Mesendoderm (in vitro differentiated cells): Measurements from ENCODE around the gene TAF1B.

Experiments
- DNase-seq: peaks from one replicate; pipeline ENCODE4 v3.0.0; 2013
- H2AK5ac ChIP-seq: 2 replicates; pipeline ENCODE4 v1.6.1; 2013; ENCODE audit warnings: low read length, inconsistent platforms
- H2BK120ac ChIP-seq: 2 replicates; pipeline ENCODE4 v1.6.1; 2013; ENCODE audit warnings: low read depth, mild to moderate bottlenecking, low read length, moderate library complexity, mixed read lengths
- H2BK15ac ChIP-seq: replicated peaks from 2 replicates; pipeline ENCODE4 v1.6.1; 2013; ENCODE audit warnings: low read depth, mild to moderate bottlenecking, moderate library complexity
- H2BK5ac ChIP-seq: 2 replicates; pipeline ENCODE4 v1.6.1; 2013; ENCODE audit warnings: low read length, inconsistent platforms
- H3K18ac ChIP-seq: 2 replicates; pipeline ENCODE4 v1.6.1; 2013; ENCODE audit warnings: mild to moderate bottlenecking, low read length, mixed read lengths
- H3K23ac ChIP-seq: one replicate; pipeline ENCODE4 v1.6.1; 2013; ENCODE audit warnings: low read length
- H3K27ac ChIP-seq: 2 replicates; pipeline ENCODE4 v1.5.1; 2013; ENCODE audit warnings: low read depth, mild to moderate bottlenecking, inconsistent platforms, low read length, moderate library complexity
- H3K27me3 ChIP-seq: 2 replicates; pipeline ENCODE4 v1.6.1; 2013; ENCODE audit warnings: low read length, control low read depth, mild to moderate bottlenecking, inconsistent platforms; ENCODE audit not compliant: insufficient read depth, poor library complexity
- H3K36me3 ChIP-seq: 2 replicates; pipeline ENCODE4 v1.6.1; 2013; ENCODE audit warnings: low read length, inconsistent platforms; ENCODE audit not compliant: control insufficient read depth, insufficient read depth
- H3K4ac ChIP-seq: one replicate; pipeline ENCODE4 v1.6.1; 2013; ENCODE audit warnings: low read depth, mild to moderate bottlenecking, low read length, moderate library complexity
- H3K4me1 ChIP-seq: 2 replicates; pipeline ENCODE4 v1.6.1; 2013; ENCODE audit warnings: low read depth, low read length, inconsistent platforms; ENCODE audit not compliant: control insufficient read depth
- H3K4me2 ChIP-seq: 2 replicates; pipeline ENCODE4 v1.6.1; 2013; ENCODE audit warnings: low read length
- H3K4me3 ChIP-seq: 2 replicates; pipeline ENCODE4 v1.5.1; 2013; ENCODE audit warnings: mild to moderate bottlenecking, low read length
- H3K56ac ChIP-seq: one replicate; pipeline ENCODE4 v1.6.1; 2013; ENCODE audit warnings: low read length
- H3K79me1 ChIP-seq: 2 replicates; pipeline ENCODE4 v1.6.1; 2013; ENCODE audit warnings: low read length, inconsistent platforms
- H3K79me2 ChIP-seq: 2 replicates; pipeline ENCODE4 v1.6.1; 2013; ENCODE audit warnings: mild to moderate bottlenecking, low read length; ENCODE audit not compliant: control insufficient read depth, insufficient read depth
- H3K9ac ChIP-seq: 2 replicates; pipeline ENCODE4 v1.6.1; 2013; ENCODE audit warnings: low read length, inconsistent platforms
- H4K5ac ChIP-seq: one replicate; pipeline ENCODE4 v1.6.1; 2013; ENCODE audit warnings: low read length
- H4K8ac ChIP-seq: one replicate; pipeline ENCODE4 v1.6.1; 2013; ENCODE audit warnings: low read depth, mild to moderate bottlenecking, control low read depth, low read length, moderate library complexity
- WGBS: extraction: QIAGEN DNeasy Blood & Tissue Kit; methylation state at CpG from one replicate; pipeline ENCODE4 v1.1.7; 2013; ENCODE audit warnings: low lambda C conversion rate, missing lambda C conversion rate; ENCODE audit not compliant: insufficient coverage; ENCODE audit errors: extremely low coverage; 5-methylcytosine and 5-hydroxymethylcytosine counted together

TAF1B gene

GRCh38 chr2:9873337-9873736 is 30.1 kb downstream of the TAF1B start:
- Histone ChIP-seq H3K9ac (no peak overlapping the region), H3K79me1 (no peaks in the 10 kb centered on the region), H3K23ac (no peak overlapping the region)

GRCh38 chr2:9877026-9877425 is 33.8 kb downstream of the TAF1B start:
- H3K4ac ChIP-seq: no peak overlapping the region
- no peak overlapping the region for H2BK15ac ChIP-seq
- peak overlapping the region; percentile 62 for H3K27ac ChIP-seq
- H3K4me2 ChIP-seq: no peak overlapping the region
- WGBS: no CpG with 5 or more reads among the region's 2 CpGs
- H4K8ac ChIP-seq: no peak overlapping the region
- H3K79me1 ChIP-seq: peaks cover 2% of the 10 kb centered on the region
- no peaks in the 10 kb centered on the region for H3K27me3 ChIP-seq
- H2AK5ac ChIP-seq: no peak overlapping the region
- peaks cover 6% of the 10 kb centered on the region for H3K4me1 ChIP-seq
- H3K23ac ChIP-seq: no peak overlapping the region
- H4K5ac ChIP-seq: no peak overlapping the region
- peak overlapping the region; percentile 29 for H3K9ac ChIP-seq
- no peak for DNase-seq
- peaks cover 5% of the 10 kb centered on the region for H3K36me3 ChIP-seq
- H3K79me2 ChIP-seq: no peaks in the 10 kb centered on the region
- no peak overlapping the region for H2BK120ac ChIP-seq
- no peak overlapping the region for H2BK5ac ChIP-seq
- no peak overlapping the region for H3K4me3 ChIP-seq
- H3K18ac ChIP-seq: no peak overlapping the region
- H3K56ac ChIP-seq: peak overlapping the region; percentile 76

More at GRCh38 chr2:9873337-9873736, 30.1 kb downstream of the TAF1B start:
- H2AK5ac ChIP-seq: no peak overlapping the region
- no peak overlapping the region for H3K18ac ChIP-seq
- no peak overlapping the region for H4K8ac ChIP-seq
- no peaks in the 10 kb centered on the region for H3K79me2 ChIP-seq
- no peak overlapping the region for H3K27ac ChIP-seq
- no peak overlapping the region for H3K4me2 ChIP-seq
- H3K4me1 ChIP-seq: peaks cover 6% of the 10 kb centered on the region
- H3K36me3 ChIP-seq: peaks cover 2% of the 10 kb centered on the region
- H3K56ac ChIP-seq: no peak overlapping the region
- no CpG with 5 or more reads among the region's 1 CpG for WGBS
- H2BK120ac ChIP-seq: no peak overlapping the region
- no peak for DNase-seq
- H2BK5ac ChIP-seq: no peak overlapping the region
- H2BK15ac ChIP-seq: no peak overlapping the region
- no peaks in the 10 kb centered on the region for H3K27me3 ChIP-seq
- H4K5ac ChIP-seq: no peak overlapping the region
- no peak overlapping the region for H3K4ac ChIP-seq
- no peak overlapping the region for H3K4me3 ChIP-seq

GRCh38 chr2:9877726-9878125 is 34.5 kb downstream of the TAF1B start:
- no peak overlapping the region for H3K18ac ChIP-seq
- WGBS: no CpG with 5 or more reads among the region's 2 CpGs
- H3K27ac ChIP-seq: peak overlapping the region; percentile 62

GRCh38 chr2:9879455-9880194 is 36.4 kb downstream of the TAF1B start:
- Histone ChIP-seq H3K18ac (no peak overlapping the region), H3K4me3 (no peak overlapping the region), H3K36me3 (peaks cover 3% of the 10 kb centered on the region), H3K27me3 (no peaks in the 10 kb centered on the region), H4K5ac (no peak overlapping the region), H2AK5ac (no peak overlapping the region), H2BK15ac (no peak overlapping the region), H2BK5ac (no peak overlapping the region), H3K79me2 (no peaks in the 10 kb centered on the region), H3K23ac (no peak overlapping the region), H3K4ac (no peak overlapping the region), H3K9ac (no peak overlapping the region), H3K4me1 (peaks cover 6% of the 10 kb centered on the region), H2BK120ac (no peak overlapping the region), H3K79me1 (peaks cover 2% of the 10 kb centered on the region), H3K56ac (no peak overlapping the region), H3K4me2 (no peak overlapping the region), H3K27ac (no peak overlapping the region), H4K8ac (no peak overlapping the region)
- WGBS: no CpG with 5 or more reads among the region's 7 CpGs
- DNase-seq: no peak

More at GRCh38 chr2:9877726-9878125, 34.5 kb downstream of the TAF1B start:
- peaks cover 2% of the 10 kb centered on the region for H3K79me1 ChIP-seq
- peaks cover 5% of the 10 kb centered on the region for H3K36me3 ChIP-seq
- H4K5ac ChIP-seq: no peak overlapping the region
- H3K79me2 ChIP-seq: no peaks in the 10 kb centered on the region
- no peak overlapping the region for H2AK5ac ChIP-seq
- H3K4me3 ChIP-seq: no peak overlapping the region
- H3K4me2 ChIP-seq: no peak overlapping the region
- H3K4ac ChIP-seq: no peak overlapping the region
- H2BK5ac ChIP-seq: no peak overlapping the region
- peak overlapping the region; percentile 54 for H3K56ac ChIP-seq
- H4K8ac ChIP-seq: no peak overlapping the region
- peak; percentile 94 for DNase-seq
- H3K9ac ChIP-seq: peak overlapping the region; percentile 29
- H3K27me3 ChIP-seq: no peaks in the 10 kb centered on the region
- H3K4me1 ChIP-seq: peaks cover 6% of the 10 kb centered on the region
- no peak overlapping the region for H3K23ac ChIP-seq
- H2BK120ac ChIP-seq: no peak overlapping the region
- no peak overlapping the region for H2BK15ac ChIP-seq

GRCh38 chr2:9883897-9884296 is 40.6 kb downstream of the TAF1B start:
- H3K4me3 ChIP-seq: no peak overlapping the region
- H4K8ac ChIP-seq: no peak overlapping the region
- no peak overlapping the region for H3K56ac ChIP-seq
- peaks cover 2% of the 10 kb centered on the region for H3K79me1 ChIP-seq
- DNase-seq: no peak
- no peak overlapping the region for H2BK120ac ChIP-seq
- no peak overlapping the region for H3K4me2 ChIP-seq
- WGBS: no CpG with 5 or more reads among the region's 17 CpGs
- H2BK5ac ChIP-seq: no peak overlapping the region
- no peaks in the 10 kb centered on the region for H3K79me2 ChIP-seq
- H3K23ac ChIP-seq: no peak overlapping the region
- no peak overlapping the region for H3K27ac ChIP-seq
- no peak overlapping the region for H3K9ac ChIP-seq
- H2BK15ac ChIP-seq: no peak overlapping the region
- no peak overlapping the region for H3K4ac ChIP-seq
- no peaks in the 10 kb centered on the region for H3K4me1 ChIP-seq
- H4K5ac ChIP-seq: no peak overlapping the region
- no peak overlapping the region for H2AK5ac ChIP-seq
- no peaks in the 10 kb centered on the region for H3K27me3 ChIP-seq
- no peak overlapping the region for H3K18ac ChIP-seq
- H3K36me3 ChIP-seq: peaks cover 2% of the 10 kb centered on the region

GRCh38 chr2:9884436-9884835 is 41.2 kb downstream of the TAF1B start:
- no peak overlapping the region for H2BK120ac ChIP-seq
- no peak overlapping the region for H4K5ac ChIP-seq
- no peaks in the 10 kb centered on the region for H3K79me2 ChIP-seq
- WGBS: no CpG with 5 or more reads among the region's 6 CpGs
- H3K18ac ChIP-seq: no peak overlapping the region
- no peaks in the 10 kb centered on the region for H3K4me1 ChIP-seq
- H3K4me2 ChIP-seq: no peak overlapping the region
- H3K79me1 ChIP-seq: peaks cover 2% of the 10 kb centered on the region
- no peak overlapping the region for H2AK5ac ChIP-seq
- no peak overlapping the region for H4K8ac ChIP-seq
- no peak overlapping the region for H3K4me3 ChIP-seq
- no peaks in the 10 kb centered on the region for H3K27me3 ChIP-seq
- no peak overlapping the region for H2BK5ac ChIP-seq
- H3K23ac ChIP-seq: no peak overlapping the region
- peak; percentile 53 for DNase-seq
- H3K4ac ChIP-seq: no peak overlapping the region
- no peak overlapping the region for H3K27ac ChIP-seq
- H3K9ac ChIP-seq: no peak overlapping the region
- peaks cover 2% of the 10 kb centered on the region for H3K36me3 ChIP-seq
- H3K56ac ChIP-seq: no peak overlapping the region
- no peak overlapping the region for H2BK15ac ChIP-seq
